SK-N-SH (cell line): ENCODE measurements around the gene BEX3. TPM values are rescaled to one million over a fixed set of nuclear protein-coding genes. Genes with fewer than 3 reads are reported as not detected.

ENCODE experiments used
- CTCF ChIA-PET: fragments of 300-600, 350-600 bp; formaldehyde crosslinking; extraction: SDS; loops from one replicate; lab custom pipeline; 2021; lab: Yijun Ruan, JAX
- POLR2A ChIA-PET: fragments of 350-600 bp; sonication (Branson Sonifier 250); formaldehyde crosslinking; extraction: SDS; loops from one replicate; lab custom pipeline; 2020; ENCODE audit warnings: antibody characterized with exemption, inconsistent platforms; lab: Yijun Ruan, JAX
- DNase-seq: peaks from one replicate; pipeline ENCODE4 v3.0.0; 2012
- H2AFZ ChIP-seq: fragments of 200-600 bp; sonication (generic); 2 replicates; pipeline ENCODE4 v1.8.1; 2016; ENCODE audit warnings: antibody characterized with exemption, mild to moderate bottlenecking, low read depth
- H3F3A ChIP-seq: fragments of 200-600 bp; sonication (generic); replicated peaks from 2 replicates; pipeline ENCODE3; 2016; ENCODE audit warnings: antibody characterized with exemption, mild to moderate bottlenecking; ENCODE audit not compliant: insufficient read depth
- H3K27ac ChIP-seq, 2 experiments: fragments of 200-500 bp in 1 of 2; fragments of 200-600 bp in 1 of 2; sonication (Bioruptor generic) in 1 of 2; sonication (generic), shearing (Covaris generic) in 1 of 2; 2 replicates each; pipeline versions ENCODE4 v1.5.1 to v1.6.1; 2014 to 2016; ENCODE audit warnings: low read depth in 2 of 2, inconsistent platforms in 1 of 2, low read length in 1 of 2, mild to moderate bottlenecking in 1 of 2, mixed read lengths in 1 of 2
- H3K27me3 ChIP-seq: fragments of 200-600 bp; sonication (generic), shearing (Covaris generic); 2 replicates; pipeline ENCODE4 v1.6.1; 2016; ENCODE audit warnings: mixed run types; ENCODE audit not compliant: insufficient read depth
- H3K36me3 ChIP-seq, 2 experiments: fragments of 200-500 bp in 1 of 2; fragments of 200-600 bp in 1 of 2; sonication (Bioruptor generic) in 1 of 2; sonication (generic) in 1 of 2; replicated peaks in 1 of 2; 2 replicates each; pipeline versions ENCODE3 to v1.5.1; 2014 to 2016; ENCODE audit warnings: low read length in 1 of 2, mild to moderate bottlenecking in 1 of 2; ENCODE audit not compliant: insufficient read depth in 2 of 2, control insufficient read depth in 1 of 2
- H3K4me1 ChIP-seq, 2 experiments: fragments of 200-500 bp in 1 of 2; fragments of 200-600 bp in 1 of 2; sonication (Bioruptor generic) in 1 of 2; sonication (generic), shearing (Covaris generic) in 1 of 2; 2 replicates each; pipeline versions ENCODE4 v1.5.1 to v1.6.1; 2014 to 2016; ENCODE audit warnings: low read depth in 1 of 2, low read length in 1 of 2, mixed run types in 1 of 2; ENCODE audit not compliant: insufficient read depth in 2 of 2, control insufficient read depth in 1 of 2
- H3K4me2 ChIP-seq: fragments of 200-600 bp; sonication (generic), shearing (Covaris generic); 2 replicates; pipeline ENCODE4 v1.6.1; 2017; ENCODE audit warnings: mixed run types
- H3K4me3 ChIP-seq, 2 experiments: fragments of 200-500 bp in 1 of 2; fragments of 200-600 bp in 1 of 2; sonication (Bioruptor generic) in 1 of 2; sonication (generic), shearing (Covaris generic) in 1 of 2; 2 replicates each; pipeline versions ENCODE4 v1.5.1 to v1.8.1; 2014 to 2016; ENCODE audit warnings: low read depth in 2 of 2, inconsistent platforms in 1 of 2, low read length in 1 of 2, mild to moderate bottlenecking in 1 of 2, mixed read lengths in 1 of 2, moderate library complexity in 1 of 2
- H3K79me2 ChIP-seq: fragments of 200-600 bp; sonication (generic); 2 replicates; pipeline ENCODE4 v1.8.1; 2017; ENCODE audit warnings: mild to moderate bottlenecking; ENCODE audit not compliant: insufficient read depth
- H3K9ac ChIP-seq: fragments of 200-600 bp; sonication (generic); 2 replicates; pipeline ENCODE4 v1.6.1; 2017; ENCODE audit warnings: mixed run types
- H3K9me2 ChIP-seq: fragments of 200-600 bp; sonication (generic); 2 replicates; pipeline ENCODE4 v1.6.1; 2017; ENCODE audit warnings: mixed run types
- H3K9me3 ChIP-seq: fragments of 200-600 bp; sonication (generic); 2 replicates; pipeline ENCODE4 v1.6.1; 2017; ENCODE audit warnings: mixed run types, mild to moderate bottlenecking, moderate library complexity
- H4K20me1 ChIP-seq: fragments of 200-600 bp; sonication (generic); 2 replicates; pipeline ENCODE4 v1.6.1; 2017; ENCODE audit warnings: mild to moderate bottlenecking, mixed run types; ENCODE audit not compliant: insufficient read depth
- CHD2 ChIP-seq: fragments of 150-350 bp; IDR thresholded peaks from 2 replicates; pipeline ENCODE4 v1.6.1; 2018; ENCODE audit warnings: low read length; ENCODE audit not compliant: partially characterized antibody
- CTCF ChIP-seq: fragments of 200-600 bp; sonication (generic); IDR thresholded peaks from 2 replicates; pipeline ENCODE4 v1.6.1; 2017; ENCODE audit warnings: antibody characterized with exemption, mild to moderate bottlenecking, moderate library complexity
- ELF1 ChIP-seq: IDR thresholded peaks from 2 replicates; pipeline ENCODE4 v1.4.0; 2012
- EP300 ChIP-seq, 2 experiments: IDR thresholded peaks; 2 replicates each; pipeline versions ENCODE4 v1.4.0 to v1.6.1; 2012; ENCODE audit warnings: borderline replicate concordance in 1 of 2, low read depth in 1 of 2, low read length in 1 of 2
- FOSL2 ChIP-seq: IDR thresholded peaks from 2 replicates; pipeline ENCODE4 v1.4.0; 2012; ENCODE audit warnings: low read depth, mild to moderate bottlenecking, moderate library complexity, borderline replicate concordance
- FOXM1 ChIP-seq: IDR thresholded peaks from 2 replicates; pipeline ENCODE4 v1.4.0; 2012; ENCODE audit warnings: low read depth, mild to moderate bottlenecking
- GABPA ChIP-seq: IDR thresholded peaks from 2 replicates; pipeline ENCODE4 v1.4.0; 2012; ENCODE audit warnings: low read depth, mild to moderate bottlenecking
- JUND ChIP-seq: IDR thresholded peaks from 2 replicates; pipeline ENCODE4 v1.4.0; 2012
- NFIC ChIP-seq: IDR thresholded peaks from 2 replicates; pipeline ENCODE4 v1.4.0; 2012; ENCODE audit warnings: borderline replicate concordance
- POLR2AphosphoS5 ChIP-seq: IDR thresholded peaks from 2 replicates; pipeline ENCODE4 v1.6.1; 2012; ENCODE audit warnings: low read depth, low read length
- RCOR1 ChIP-seq: fragments of 150-350 bp; IDR thresholded peaks from 2 replicates; pipeline ENCODE4 v1.6.1; 2017; ENCODE audit warnings: antibody characterized with exemption, low read length
- RFX5 ChIP-seq: IDR thresholded peaks from 2 replicates; pipeline ENCODE4 v1.6.1; 2012; ENCODE audit warnings: mild to moderate bottlenecking, improper control_type of control experiment, low read length
- RXRA ChIP-seq: IDR thresholded peaks from 2 replicates; pipeline ENCODE4 v1.4.0; 2012; ENCODE audit warnings: low read depth, mild to moderate bottlenecking, borderline replicate concordance
- SIN3A ChIP-seq: IDR thresholded peaks from 2 replicates; pipeline ENCODE4 v1.6.1; 2012; ENCODE audit warnings: low read depth, mild to moderate bottlenecking, low read length, moderate library complexity, borderline replicate concordance
- SMC3 ChIP-seq: IDR thresholded peaks from 2 replicates; pipeline ENCODE4 v1.6.1; 2012; ENCODE audit warnings: low read depth, low read length, improper control_type of control experiment
- TAF1 ChIP-seq: IDR thresholded peaks from 2 replicates; pipeline ENCODE4 v1.6.1; 2012; ENCODE audit warnings: low read depth, mild to moderate bottlenecking, low read length, moderate library complexity, borderline replicate concordance
- TCF12 ChIP-seq: IDR thresholded peaks from 2 replicates; pipeline ENCODE4 v1.4.0; 2012
- USF1 ChIP-seq: IDR thresholded peaks from 2 replicates; pipeline ENCODE4 v1.4.0; 2012; ENCODE audit warnings: low read depth, borderline replicate concordance
- USF2 ChIP-seq: fragments of 150-350 bp; IDR thresholded peaks from 2 replicates; pipeline ENCODE4 v1.6.1; 2017; ENCODE audit warnings: antibody characterized with exemption, low read length, low read depth, borderline replicate concordance
- YY1 ChIP-seq: IDR thresholded peaks from 2 replicates; pipeline ENCODE4 v1.4.0; 2012; ENCODE audit warnings: low read depth, mild to moderate bottlenecking
- WGBS: methylation state at CpG from one replicate; pipeline ENCODE4 v1.1.6; 2017; ENCODE audit warnings: low lambda C conversion rate; 5-methylcytosine and 5-hydroxymethylcytosine counted together
- polyA plus RNA-seq, 3 experiments: library from polyadenylated mRNA; depleted of rRNA; stranded (reverse); fragments of >200 nt; gene quantifications; 2 replicates each; pipeline ENCODE4 v1.2.3, GENCODE V29; 2012

BEX3 gene
- polyA plus RNA-seq, 1 of the 3 experiments (the other 2 are of a cell fraction) = 392 TPM

- Histone ChIP-seq H3K36me3 (no peaks in the 10 kb centered on the region), H3K9me2 (no peaks in the 10 kb centered on the region), H3K4me3 (peak overlapping the region; percentile 63 to 65), H3K27ac (peak overlapping the region in 1 of 2 experiments; percentile 60; a peak in 2 of 4 replicates), H3K27me3 (no peaks in the 10 kb centered on the region; the same call in 1 of the 2 replicates), H3K4me2 (peak overlapping the region; percentile 79), H3K4me1 (peaks cover 0 to 5% of the 10 kb centered on the region in 2 experiments; a peak in 2 of 4 replicates), H3K9me3 (no peaks in the 10 kb centered on the region), H3K9ac (peak overlapping the region; percentile 89), H3K79me2 (no peaks in the 10 kb centered on the region), H2AFZ (peak overlapping the region; percentile 76), H3F3A (no peaks in the 10 kb centered on the region), H4K20me1 (no peaks in the 10 kb centered on the region)
- TF ChIP-seq CTCF = no peak
- no peak for TF ChIP-seq GABPA
- TF ChIP-seq NFIC = no peak
- TF ChIP-seq RFX5 = no peak
- TF ChIP-seq JUND = no peak
- no peak for TF ChIP-seq SMC3
- TF ChIP-seq USF2 = no peak
- no peak for TF ChIP-seq RXRA
- no peak for TF ChIP-seq SIN3A
- TF ChIP-seq CHD2 = no peak
- no peak for TF ChIP-seq FOSL2
- no peak for TF ChIP-seq ELF1
- TF ChIP-seq EP300 (IDR thresholded peaks at IDR 0.05; ENCODE audit: borderline replicate concordance in 1 of 2, low read depth in 1 of 2, low read length in 1 of 2) = no peak
- no peak for TF ChIP-seq YY1
- TF ChIP-seq TAF1 = no peak
- TF ChIP-seq FOXM1 = no peak
- TF ChIP-seq RCOR1 = no peak
- no peak for TF ChIP-seq TCF12
- POLR2A ChIA-PET = no interaction called here
- 6% methylated on average over 5 of the region's 7 CpGs for WGBS
- CTCF ChIA-PET = interaction anchor here (1.1 kb wide), 1 partner anchor 59 kb away, joined by 4 read pairs; no protein-coding TSS in a partner anchor
- no peak for DNase-seq
Measured at GRCh38 chrX:103405009-103405333, 28.6 kb downstream of the BEX3 start.

GRCh38 chrX:103406256-103406655, 29.9 kb downstream of the BEX3 start:
- no peak overlapping the region for H3K27ac ChIP-seq
- no peaks in the 10 kb centered on the region for H3K9me3 ChIP-seq
- CTCF ChIA-PET = no interaction called here
- no peaks in the 10 kb centered on the region; the same call in 1 of the 2 replicates for H3K27me3 ChIP-seq
- POLR2A ChIA-PET = no interaction called here
- H2AFZ ChIP-seq = no peak overlapping the region
- H3K4me1 ChIP-seq = peaks cover 0 to 5% of the 10 kb centered on the region in 2 experiments; a peak in 2 of 4 replicates
- no peak overlapping the region for H3K9ac ChIP-seq
- H3F3A ChIP-seq = no peaks in the 10 kb centered on the region
- 0 out of 2 replicates have a peak overlapping the region, but pooled peaks have one; percentile 79 for H3K4me2 ChIP-seq
- H3K79me2 ChIP-seq = no peaks in the 10 kb centered on the region
- no peaks in the 10 kb centered on the region for H3K36me3 ChIP-seq
- no peaks in the 10 kb centered on the region for H4K20me1 ChIP-seq
- H3K4me3 ChIP-seq = no peak overlapping the region
- H3K9me2 ChIP-seq = no peaks in the 10 kb centered on the region
- no peak for TF ChIP-seq YY1
- no peak for TF ChIP-seq POLR2AphosphoS5
- TF ChIP-seq RXRA = no peak
- TF ChIP-seq FOXM1 = no peak
- TF ChIP-seq USF1 = no peak
- TF ChIP-seq, all 33 proteins: peak for 0
- DNase-seq = no peak
- WGBS = 63% methylated on average over 1 of the region's 1 CpG
